Skeletal muscle satellite cell (primary cell): Measurements from ENCODE around the gene GLIS1.

Experiments used
- H3K27me3 ChIP-seq: 2 replicates; pipeline ENCODE4 v1.7.0; 2013; ENCODE audit warnings: low read length; ENCODE audit not compliant: control insufficient read depth, insufficient read depth
- H3K36me3 ChIP-seq: 2 replicates; pipeline ENCODE4 v1.7.0; 2013; ENCODE audit warnings: mild to moderate bottlenecking, control low read depth, low read length; ENCODE audit not compliant: insufficient read depth
- H3K4me1 ChIP-seq: 2 replicates; pipeline ENCODE4 v1.7.0; 2013; ENCODE audit warnings: low read length; ENCODE audit not compliant: control insufficient read depth, insufficient read depth
- H3K4me2 ChIP-seq: 2 replicates; pipeline ENCODE4 v1.7.0; 2013; ENCODE audit warnings: mild to moderate bottlenecking, low read length
- H3K4me3 ChIP-seq: 2 replicates; pipeline ENCODE4 v1.7.0; 2013; ENCODE audit warnings: low read length
- H3K9ac ChIP-seq: 2 replicates; pipeline ENCODE4 v1.7.0; 2013; ENCODE audit warnings: mild to moderate bottlenecking, low read depth, low read length, moderate library complexity
- H3K9me3 ChIP-seq: replicated peaks from 2 replicates; pipeline ENCODE4 v1.7.0; 2013; ENCODE audit warnings: mild to moderate bottlenecking, control low read depth, low read length

Gene GLIS1

GRCh38 chr1:53584777-53585107 is 154.2 kb downstream of the GLIS1 start:
- Histone ChIP-seq H3K36me3 (peaks cover 47% of the 10 kb centered on the region), H3K9me3 (no peaks in the 10 kb centered on the region), H3K4me2 (no peak overlapping the region), H3K4me3 (no peak overlapping the region), H3K27me3 (no peaks in the 10 kb centered on the region), H3K9ac (no peak overlapping the region), H3K4me1 (peaks cover 5% of the 10 kb centered on the region)

GRCh38 chr1:53583868-53584776 is 154.8 kb downstream of the GLIS1 start:
- no peak overlapping the region for H3K4me3 ChIP-seq
- peaks cover 48% of the 10 kb centered on the region for H3K36me3 ChIP-seq
- no peaks in the 10 kb centered on the region for H3K27me3 ChIP-seq
- no peaks in the 10 kb centered on the region for H3K4me1 ChIP-seq
- H3K9ac ChIP-seq = no peak overlapping the region
- no peak overlapping the region for H3K4me2 ChIP-seq
- no peaks in the 10 kb centered on the region for H3K9me3 ChIP-seq

GRCh38 chr1:53583021-53583867 is 155.7 kb downstream of the GLIS1 start:
- peaks cover 46% of the 10 kb centered on the region for H3K36me3 ChIP-seq
- H3K4me1 ChIP-seq = no peaks in the 10 kb centered on the region
- H3K27me3 ChIP-seq = no peaks in the 10 kb centered on the region
- no peaks in the 10 kb centered on the region for H3K9me3 ChIP-seq
- H3K9ac ChIP-seq = no peak overlapping the region
- no peak overlapping the region for H3K4me2 ChIP-seq
- no peak overlapping the region for H3K4me3 ChIP-seq

GRCh38 chr1:53582211-53583020 is 156.5 kb downstream of the GLIS1 start:
- H3K4me1 ChIP-seq = no peaks in the 10 kb centered on the region
- H3K36me3 ChIP-seq = peaks cover 51% of the 10 kb centered on the region
- H3K4me3 ChIP-seq = no peak overlapping the region
- no peaks in the 10 kb centered on the region for H3K9me3 ChIP-seq
- no peaks in the 10 kb centered on the region for H3K27me3 ChIP-seq
- no peak overlapping the region for H3K9ac ChIP-seq
- no peak overlapping the region for H3K4me2 ChIP-seq

- Histone ChIP-seq H3K4me1 (no peaks in the 10 kb centered on the region), H3K4me2 (no peak overlapping the region), H3K9ac (no peak overlapping the region)
These were observed 157.5 kb downstream of the GLIS1 start for GRCh38 chr1:53581476-53581875.

GRCh38 chr1:53580739-53581475 is 158.1 kb downstream of the GLIS1 start:
- H3K9me3 ChIP-seq = no peaks in the 10 kb centered on the region
- H3K4me2 ChIP-seq = no peak overlapping the region
- H3K36me3 ChIP-seq = peaks cover 48% of the 10 kb centered on the region
- no peak overlapping the region for H3K9ac ChIP-seq
- H3K4me3 ChIP-seq = no peak overlapping the region
- H3K4me1 ChIP-seq = no peaks in the 10 kb centered on the region
- H3K27me3 ChIP-seq = no peaks in the 10 kb centered on the region

More at GRCh38 chr1:53581476-53581875, 157.5 kb downstream of the GLIS1 start:
- H3K27me3 ChIP-seq = no peaks in the 10 kb centered on the region
- H3K4me3 ChIP-seq = no peak overlapping the region
- H3K36me3 ChIP-seq = peaks cover 48% of the 10 kb centered on the region
- no peaks in the 10 kb centered on the region for H3K9me3 ChIP-seq

GRCh38 chr1:53580009-53580400 is 159.0 kb downstream of the GLIS1 start:
- Histone ChIP-seq H3K4me3 (no peak overlapping the region), H3K4me2 (no peak overlapping the region), H3K4me1 (no peaks in the 10 kb centered on the region), H3K9me3 (no peaks in the 10 kb centered on the region), H3K27me3 (no peaks in the 10 kb centered on the region), H3K9ac (no peak overlapping the region), H3K36me3 (peaks cover 48% of the 10 kb centered on the region)

GRCh38 chr1:53579221-53580008 is 159.5 kb downstream of the GLIS1 start:
- no peak overlapping the region for H3K4me2 ChIP-seq
- no peaks in the 10 kb centered on the region for H3K9me3 ChIP-seq
- H3K27me3 ChIP-seq = no peaks in the 10 kb centered on the region
- H3K36me3 ChIP-seq = peaks cover 47% of the 10 kb centered on the region
- H3K9ac ChIP-seq = no peak overlapping the region
- H3K4me3 ChIP-seq = no peak overlapping the region
- no peaks in the 10 kb centered on the region for H3K4me1 ChIP-seq

GRCh38 chr1:53578358-53578757 is 160.6 kb downstream of the GLIS1 start:
- H3K4me1 ChIP-seq = no peaks in the 10 kb centered on the region
- H3K4me2 ChIP-seq = no peak overlapping the region
- no peaks in the 10 kb centered on the region for H3K9me3 ChIP-seq
- H3K27me3 ChIP-seq = no peaks in the 10 kb centered on the region
- H3K36me3 ChIP-seq = peaks cover 41% of the 10 kb centered on the region
- no peak overlapping the region for H3K9ac ChIP-seq
- H3K4me3 ChIP-seq = no peak overlapping the region

- Histone ChIP-seq H3K4me3 (no peak overlapping the region), H3K9me3 (no peaks in the 10 kb centered on the region), H3K4me1 (no peaks in the 10 kb centered on the region), H3K9ac (no peak overlapping the region), H3K36me3 (peaks cover 41% of the 10 kb centered on the region), H3K27me3 (no peaks in the 10 kb centered on the region), H3K4me2 (no peak overlapping the region)
These were observed 161.2 kb downstream of the GLIS1 start for GRCh38 chr1:53577761-53578100.
